Kidney (tissue), 14 donors: ENCODE results near the gene SUCLG2. TPM values are rescaled to one million over a fixed set of nuclear protein-coding genes. Genes with fewer than 3 reads are reported as not detected.
A peak's percentile ranks its signal among the peaks of the same experiment; 100 is the strongest.

Experiments
- DNase-seq, 5 donors: peaks; one replicate each; pipeline ENCODE4 v3.0.0-alpha.2; 2013 to 2020
- FAIRE-seq: peaks from 2 replicates; lab custom pipeline; 2012; peaks lifted over from hg19 to GRCh38; lab: Jason Lieb, UNC
- H3K27ac ChIP-seq, 2 donors: one replicate each; pipeline ENCODE4 v1.7.0; 2013; ENCODE audit warnings: low read depth in 2 of 2, low read length in 2 of 2, inconsistent platforms in 1 of 2
- H3K27me3 ChIP-seq: one replicate; pipeline ENCODE4 v1.7.1; 2013; ENCODE audit warnings: low read length, inconsistent platforms; ENCODE audit not compliant: control insufficient read depth, insufficient read depth
- H3K36me3 ChIP-seq, 3 donors: one replicate each; pipeline versions ENCODE4 v1.7.0 to v1.7.1; 2013; ENCODE audit warnings: low read length in 3 of 3, control low read depth in 1 of 3, inconsistent platforms in 1 of 3; ENCODE audit not compliant: insufficient read depth in 3 of 3, control insufficient read depth in 2 of 3
- H3K4me1 ChIP-seq, 3 donors: one replicate each; pipeline versions ENCODE4 v1.7.0 to v1.7.1; 2013; ENCODE audit warnings: low read length in 3 of 3, inconsistent platforms in 1 of 3, low read depth in 1 of 3; ENCODE audit not compliant: control insufficient read depth in 2 of 3, insufficient read depth in 2 of 3
- H3K4me3 ChIP-seq, 3 donors: one replicate each; pipeline versions ENCODE4 v1.7.0 to v1.8.1; 2013; ENCODE audit warnings: low read length in 3 of 3, control low read depth in 1 of 3, inconsistent platforms in 1 of 3
- H3K9ac ChIP-seq, 3 donors: one replicate each; pipeline versions ENCODE4 v1.7.0 to v1.7.1; 2013; ENCODE audit warnings: low read length in 3 of 3, control low read depth in 1 of 3, inconsistent platforms in 1 of 3
- H3K9me3 ChIP-seq, 3 donors: one replicate each; pipeline versions ENCODE4 v1.7.0 to v1.7.1; 2013; ENCODE audit warnings: low read length in 3 of 3, control low read depth in 1 of 3, inconsistent platforms in 1 of 3; ENCODE audit not compliant: control insufficient read depth in 2 of 3, insufficient read depth in 1 of 3
- CTCF ChIP-seq: IDR thresholded peaks from 3 replicates; pipeline ENCODE4 v1.5.1; 2012; ENCODE audit warnings: mild to moderate bottlenecking, moderate library complexity, borderline replicate concordance; ENCODE audit not compliant: insufficient read depth; ENCODE audit errors: extremely low read depth
- intact Hi-C: fragments of 100-400 bp; cut with DNase I; formaldehyde crosslinking; loops from one replicate; pipeline ENCODE4 v1.11.1; 2022
- polyA plus RNA-seq: library from polyadenylated mRNA; stranded (reverse); fragments of 350-450 nt; fragmentation: Illumina TruSeq; extraction: RNeasy Lipid Tissue Mini Kit (QIAGEN cat#74804); gene quantifications from one replicate; pipeline ENCODE4 v1.2.3, GENCODE V29; 2014; ENCODE audit warnings: low read depth, low replicate concordance; ENCODE audit not compliant: insufficient read depth
- total RNA-seq: library from RNA; stranded (reverse); fragmentation: NEBNext Ultra II Directional; extraction: Animal tissue kit (Norgen Biotek cat#: 25700); gene quantifications from one replicate; pipeline ENCODE4 v1.2.1, GENCODE V29; 2021
- donor health status: control.
- donor health status: control.
- donor health status: control.
- donor health status: control.
- donor health status: control.
- donor health status: DM: yes; HTN: yes; CAD: no.
- donor health status: Normal renal cell carcinoma (clear cell type).

SUCLG2 gene
- total and polyA plus RNA-seq, 2 donors from 2014 or later: 62.8 to 117 TPM

GRCh38 chr3:67376416-67376815 lies 278.0 kb downstream of the SUCLG2 start:
- TF ChIP-seq CTCF: no peak

GRCh38 chr3:67375976-67376375 lies 278.4 kb downstream of the SUCLG2 start:
- intact Hi-C loops: no loop called here
- DNase-seq: no peak
- Histone ChIP-seq H3K36me3 (peaks cover 0 to 6% (median 0%) of the 10 kb centered on the region in 3 donors), H3K9me3 (no peaks in the 10 kb centered on the region), H3K4me1 (no peaks in the 10 kb centered on the region), H3K9ac (no peak overlapping the region), H3K27ac (no peak overlapping the region), H3K27me3 (no peaks in the 10 kb centered on the region), H3K4me3 (no peak overlapping the region)
- no peak for FAIRE-seq
- no peak for TF ChIP-seq CTCF

More at GRCh38 chr3:67376416-67376815, 278.0 kb downstream of the SUCLG2 start:
- FAIRE-seq (no peak), DNase-seq (no peak)
- intact Hi-C loops: no loop called here
- no peak overlapping the region for H3K27ac ChIP-seq
- H3K36me3 ChIP-seq: peaks cover 0 to 6% (median 0%) of the 10 kb centered on the region in 3 donors
- H3K27me3 ChIP-seq: no peaks in the 10 kb centered on the region
- H3K4me3 ChIP-seq: no peak overlapping the region
- H3K9ac ChIP-seq: no peak overlapping the region
- no peaks in the 10 kb centered on the region for H3K4me1 ChIP-seq
- H3K9me3 ChIP-seq: no peaks in the 10 kb centered on the region

- no peak overlapping the region for H3K27ac ChIP-seq
- H3K9me3 ChIP-seq: no peaks in the 10 kb centered on the region
- no peak overlapping the region for H3K4me3 ChIP-seq
- H3K4me1 ChIP-seq: no peaks in the 10 kb centered on the region
- no peaks in the 10 kb centered on the region for H3K27me3 ChIP-seq
- FAIRE-seq (no peak), DNase-seq (peak in 3 of 5 donors; percentile 21 to 47 (median 34))
- no peaks in the 10 kb centered on the region for H3K36me3 ChIP-seq
- no peak for TF ChIP-seq CTCF
- intact Hi-C loops: no loop called here
- no peak overlapping the region for H3K9ac ChIP-seq
Measured at GRCh38 chr3:67362686-67363085, 291.7 kb downstream of the SUCLG2 start.

GRCh38 chr3:67361770-67362169 lies 292.6 kb downstream of the SUCLG2 start:
- no peaks in the 10 kb centered on the region for H3K27me3 ChIP-seq
- H3K4me3 ChIP-seq: no peak overlapping the region
- no peaks in the 10 kb centered on the region for H3K4me1 ChIP-seq
- DNase-seq (no peak), FAIRE-seq (no peak)
- H3K9ac ChIP-seq: no peak overlapping the region
- H3K9me3 ChIP-seq: no peaks in the 10 kb centered on the region
- intact Hi-C loops: no loop called here
- H3K36me3 ChIP-seq: no peaks in the 10 kb centered on the region
- no peak for TF ChIP-seq CTCF
- H3K27ac ChIP-seq: no peak overlapping the region
